ENCODE measurements around the gene BEST3.

DNA sequence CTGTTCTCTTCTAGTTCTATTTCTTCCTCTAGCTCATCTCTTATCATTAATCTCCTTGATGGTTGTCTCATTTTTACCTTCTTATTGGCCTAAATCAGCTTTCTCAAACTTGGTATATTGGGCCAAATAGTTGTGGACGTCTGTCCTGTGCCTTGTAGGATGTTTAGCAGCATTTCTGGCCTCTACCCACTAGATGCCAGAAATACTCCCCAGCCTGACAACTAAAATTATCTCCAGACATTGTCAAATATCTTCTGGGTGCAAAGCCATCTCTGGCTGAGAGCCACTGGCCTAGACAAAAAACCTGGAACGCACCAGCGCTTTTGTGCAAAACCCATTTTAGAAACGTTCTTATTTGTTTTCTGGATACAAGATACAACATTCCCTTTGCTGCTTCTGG, 49.6 kb downstream of the BEST3 start:
- TF ChIP-seq POLR2A (IDR thresholded peaks at IDR 0.05): no peak
- TF ChIP-seq, protein P1, sequence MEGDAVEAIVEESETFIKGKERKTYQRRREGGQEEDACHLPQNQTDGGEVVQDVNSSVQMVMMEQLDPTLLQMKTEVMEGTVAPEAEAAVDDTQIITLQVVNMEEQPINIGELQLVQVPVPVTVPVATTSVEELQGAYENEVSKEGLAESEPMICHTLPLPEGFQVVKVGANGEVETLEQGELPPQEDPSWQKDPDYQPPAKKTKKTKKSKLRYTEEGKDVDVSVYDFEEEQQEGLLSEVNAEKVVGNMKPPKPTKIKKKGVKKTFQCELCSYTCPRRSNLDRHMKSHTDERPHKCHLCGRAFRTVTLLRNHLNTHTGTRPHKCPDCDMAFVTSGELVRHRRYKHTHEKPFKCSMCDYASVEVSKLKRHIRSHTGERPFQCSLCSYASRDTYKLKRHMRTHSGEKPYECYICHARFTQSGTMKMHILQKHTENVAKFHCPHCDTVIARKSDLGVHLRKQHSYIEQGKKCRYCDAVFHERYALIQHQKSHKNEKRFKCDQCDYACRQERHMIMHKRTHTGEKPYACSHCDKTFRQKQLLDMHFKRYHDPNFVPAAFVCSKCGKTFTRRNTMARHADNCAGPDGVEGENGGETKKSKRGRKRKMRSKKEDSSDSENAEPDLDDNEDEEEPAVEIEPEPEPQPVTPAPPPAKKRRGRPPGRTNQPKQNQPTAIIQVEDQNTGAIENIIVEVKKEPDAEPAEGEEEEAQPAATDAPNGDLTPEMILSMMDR (IDR thresholded peaks at IDR 0.05): no peak
